ENCODE results near the gene MRGPRD. TPM values are rescaled to one million over a fixed set of nuclear protein-coding genes. Genes with fewer than 3 reads are reported as not detected.
A peak's percentile ranks its signal among the peaks of the same experiment; 100 is the strongest.

The MRGPRD gene
- total RNA-seq, 2 experiments from 2014 or later, result not detected

- no peak overlapping the region for H3K27ac Mint-ChIP-seq
- DNase-seq (no peak), ATAC-seq (no peak)
- peaks cover 10% of the 10 kb centered on the region for H3K4me1 Mint-ChIP-seq
- H3K4me3 Mint-ChIP-seq, result no peak overlapping the region
- no peaks in the 10 kb centered on the region for H3K9me3 Mint-ChIP-seq (ENCODE audit: low read depth)
- no peaks in the 10 kb centered on the region for H3K36me3 Mint-ChIP-seq
- CTCF ChIA-PET, result no interaction called here
- no peaks in the 10 kb centered on the region for H3K27me3 Mint-ChIP-seq
These were observed 20.3 kb downstream of the MRGPRD start for GRCh38 chr11:68960294-68961071.

- ATAC-seq (no peak), DNase-seq (no peak)
- Mint-ChIP-seq H3K27ac (no peak overlapping the region), H3K27me3 (no peaks in the 10 kb centered on the region), H3K36me3 (no peaks in the 10 kb centered on the region), H3K4me1 (peaks cover 12% of the 10 kb centered on the region), H3K4me3 (no peak overlapping the region), H3K9me3 (ENCODE audit: low read depth) (no peaks in the 10 kb centered on the region)
- CTCF ChIA-PET, result no interaction called here
These were observed 21.1 kb downstream of the MRGPRD start for GRCh38 chr11:68959465-68960293.

- H3K36me3 Mint-ChIP-seq, result no peaks in the 10 kb centered on the region
- CTCF ChIA-PET, result no interaction called here
- no peak overlapping the region for H3K27ac Mint-ChIP-seq
- ATAC-seq (no peak), DNase-seq (no peak)
- no peak overlapping the region for H3K4me3 Mint-ChIP-seq
- peaks cover 9% of the 10 kb centered on the region for H3K4me1 Mint-ChIP-seq
- no peaks in the 10 kb centered on the region for H3K9me3 Mint-ChIP-seq (ENCODE audit: low read depth)
- no peaks in the 10 kb centered on the region for H3K27me3 Mint-ChIP-seq
These were observed 22.6 kb downstream of the MRGPRD start for GRCh38 chr11:68958211-68958610.

GRCh38 chr11:68956547-68957254 lies 24.1 kb downstream of the MRGPRD start:
- Mint-ChIP-seq H3K36me3 (no peaks in the 10 kb centered on the region), H3K9me3 (ENCODE audit: low read depth) (no peaks in the 10 kb centered on the region), H3K4me3 (no peak overlapping the region), H3K4me1 (peaks cover 2% of the 10 kb centered on the region), H3K27me3 (no peaks in the 10 kb centered on the region), H3K27ac (no peak overlapping the region)
- CTCF ChIA-PET, result no interaction called here
- DNase-seq (no peak), ATAC-seq (no peak)

- no peaks in the 10 kb centered on the region for H3K36me3 Mint-ChIP-seq
- H3K27me3 Mint-ChIP-seq, result no peaks in the 10 kb centered on the region
- DNase-seq (no peak), ATAC-seq (peak; percentile 36)
- peaks cover 2% of the 10 kb centered on the region for H3K4me1 Mint-ChIP-seq
- no peak overlapping the region for H3K4me3 Mint-ChIP-seq
- CTCF ChIA-PET, result no interaction called here
- no peaks in the 10 kb centered on the region for H3K9me3 Mint-ChIP-seq (ENCODE audit: low read depth)
- H3K27ac Mint-ChIP-seq, result no peak overlapping the region
These were observed 24.6 kb downstream of the MRGPRD start for GRCh38 chr11:68956142-68956541.

- no peaks in the 10 kb centered on the region for H3K36me3 Mint-ChIP-seq
- H3K27me3 Mint-ChIP-seq, result no peaks in the 10 kb centered on the region
- CTCF ChIA-PET, result no interaction called here
- H3K27ac Mint-ChIP-seq, result no peak overlapping the region
- ATAC-seq (no peak), DNase-seq (no peak)
- no peak overlapping the region for H3K4me3 Mint-ChIP-seq
- H3K4me1 Mint-ChIP-seq, result peaks cover 2% of the 10 kb centered on the region
- no peaks in the 10 kb centered on the region for H3K9me3 Mint-ChIP-seq (ENCODE audit: low read depth)
These were observed 25.2 kb downstream of the MRGPRD start for GRCh38 chr11:68955607-68955958.

GRCh38 chr11:68954836-68955606 lies 25.8 kb downstream of the MRGPRD start:
- Mint-ChIP-seq H3K36me3 (no peaks in the 10 kb centered on the region), H3K9me3 (ENCODE audit: low read depth) (no peaks in the 10 kb centered on the region), H3K4me3 (no peak overlapping the region), H3K27ac (no peak overlapping the region), H3K27me3 (no peaks in the 10 kb centered on the region), H3K4me1 (peaks cover 2% of the 10 kb centered on the region)
- ATAC-seq (no peak), DNase-seq (no peak)
- CTCF ChIA-PET, result no interaction called here

GRCh38 chr11:68950762-68951161 lies 30.0 kb downstream of the MRGPRD start:
- Mint-ChIP-seq H3K36me3 (no peaks in the 10 kb centered on the region), H3K4me1 (peaks cover 2% of the 10 kb centered on the region), H3K9me3 (ENCODE audit: low read depth) (no peaks in the 10 kb centered on the region), H3K27ac (no peak overlapping the region), H3K27me3 (no peaks in the 10 kb centered on the region), H3K4me3 (no peak overlapping the region)
- ATAC-seq, result no peak
- CTCF ChIA-PET, result interaction anchor here (1.4 kb wide), 1 partner anchor 13 kb away, joined by 4 read pairs; no protein-coding TSS in a partner anchor
- DNase-seq, result no peak

GRCh38 chr11:68950270-68950669 lies 30.5 kb downstream of the MRGPRD start:
- no peak for DNase-seq

GRCh38 chr11:68948935-68949334 lies 31.9 kb downstream of the MRGPRD start:
- Mint-ChIP-seq H3K36me3 (no peaks in the 10 kb centered on the region), H3K27ac (no peak overlapping the region), H3K9me3 (ENCODE audit: low read depth) (no peaks in the 10 kb centered on the region), H3K27me3 (no peaks in the 10 kb centered on the region), H3K4me1 (no peaks in the 10 kb centered on the region), H3K4me3 (no peak overlapping the region)
- DNase-seq (no peak), ATAC-seq (no peak)
- CTCF ChIA-PET, result no interaction called here

More at GRCh38 chr11:68950270-68950669, 30.5 kb downstream of the MRGPRD start:
- Mint-ChIP-seq H3K27me3 (no peaks in the 10 kb centered on the region), H3K4me1 (peaks cover 1% of the 10 kb centered on the region), H3K36me3 (no peaks in the 10 kb centered on the region), H3K27ac (no peak overlapping the region), H3K4me3 (no peak overlapping the region), H3K9me3 (ENCODE audit: low read depth) (no peaks in the 10 kb centered on the region)
- peak; percentile 49 for ATAC-seq
- CTCF ChIA-PET, result no interaction called here

- H3K27ac Mint-ChIP-seq, result no peak overlapping the region
- no peaks in the 10 kb centered on the region for H3K9me3 Mint-ChIP-seq (ENCODE audit: low read depth)
- no peak overlapping the region for H3K4me3 Mint-ChIP-seq
- CTCF ChIA-PET, result no interaction called here
- no peaks in the 10 kb centered on the region for H3K36me3 Mint-ChIP-seq
- H3K4me1 Mint-ChIP-seq, result no peaks in the 10 kb centered on the region
- no peaks in the 10 kb centered on the region for H3K27me3 Mint-ChIP-seq
- DNase-seq (no peak), ATAC-seq (no peak)
These were observed 32.3 kb downstream of the MRGPRD start for GRCh38 chr11:68948496-68948895.

- ATAC-seq (no peak), DNase-seq (no peak)
- Mint-ChIP-seq H3K4me1 (no peaks in the 10 kb centered on the region), H3K4me3 (no peak overlapping the region), H3K27ac (no peak overlapping the region), H3K9me3 (ENCODE audit: low read depth) (no peaks in the 10 kb centered on the region), H3K36me3 (no peaks in the 10 kb centered on the region), H3K27me3 (no peaks in the 10 kb centered on the region)
- CTCF ChIA-PET, result no interaction called here
These were observed 33.6 kb downstream of the MRGPRD start for GRCh38 chr11:68947151-68947550.

- no peak for DNase-seq
- no peaks in the 10 kb centered on the region for H3K4me1 Mint-ChIP-seq
- CTCF ChIA-PET, result no interaction called here
- H3K4me3 Mint-ChIP-seq, result no peak overlapping the region
- no peak overlapping the region for H3K27ac Mint-ChIP-seq
- no peaks in the 10 kb centered on the region for H3K9me3 Mint-ChIP-seq (ENCODE audit: low read depth)
- no peak for ATAC-seq
- H3K27me3 Mint-ChIP-seq, result no peaks in the 10 kb centered on the region
- no peaks in the 10 kb centered on the region for H3K36me3 Mint-ChIP-seq
These were observed 34.2 kb downstream of the MRGPRD start for GRCh38 chr11:68946416-68947090.
